Measurements from ENCODE around the gene NEMF. TPM values are rescaled to one million over a fixed set of nuclear protein-coding genes. Genes with fewer than 3 reads are reported as not detected.
"Not testable (repeated sequence)": the region's sequence is repeated elsewhere in the genome, so short reads cannot be mapped to it uniquely, and the experiment has no call there.

NEMF gene
- total RNA-seq, 1 experiment from 2014 or later = 68.1 TPM

DNA sequence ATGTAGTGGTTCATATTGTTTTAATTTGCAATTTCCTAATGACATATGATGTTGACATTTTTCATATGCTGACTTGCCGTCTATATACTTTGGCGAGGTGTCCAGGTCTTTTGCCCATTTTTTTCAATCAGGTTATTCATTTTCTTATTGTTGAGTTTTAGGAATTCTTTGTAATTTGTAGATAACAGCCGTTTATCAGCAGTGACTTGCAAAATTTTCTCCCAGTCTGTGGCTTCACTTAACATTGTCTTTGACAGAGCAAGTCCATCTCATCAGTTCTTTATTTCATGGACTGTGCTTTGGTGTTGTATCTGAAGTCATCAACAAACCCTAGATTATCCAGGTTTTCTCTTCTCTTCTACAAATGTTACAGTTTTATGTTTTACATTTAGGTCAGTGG, 97.2 kb downstream of the NEMF start:
- no peak for DNase-seq (ENCODE audit: low read depth)

DNA sequence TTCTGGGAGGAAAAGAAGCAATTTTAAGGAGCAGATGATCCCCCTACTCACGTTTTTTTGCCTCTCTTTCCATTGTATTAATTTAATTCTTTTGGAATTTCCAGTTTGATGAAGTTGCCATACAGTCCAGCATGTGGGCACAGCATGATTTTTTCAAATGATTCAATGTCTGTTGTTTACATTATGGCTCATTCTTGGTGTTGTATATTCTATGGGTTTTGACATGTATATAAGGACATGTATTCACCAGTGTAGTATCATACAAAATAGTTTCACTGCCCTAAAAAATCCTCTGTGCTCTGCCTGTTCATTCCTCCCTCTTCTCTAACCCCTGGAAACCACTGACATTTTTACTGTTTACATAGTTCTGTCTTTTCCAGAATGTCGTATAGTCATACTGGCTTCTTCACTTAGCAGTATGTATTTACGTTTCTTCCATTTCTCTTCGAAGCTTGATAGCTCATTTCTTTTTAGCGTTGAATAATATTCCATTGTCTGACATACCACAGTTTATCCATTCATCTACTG, 98.0 kb downstream of the NEMF start:
- DNase-seq (ENCODE audit: low read depth) = no peak

DNA sequence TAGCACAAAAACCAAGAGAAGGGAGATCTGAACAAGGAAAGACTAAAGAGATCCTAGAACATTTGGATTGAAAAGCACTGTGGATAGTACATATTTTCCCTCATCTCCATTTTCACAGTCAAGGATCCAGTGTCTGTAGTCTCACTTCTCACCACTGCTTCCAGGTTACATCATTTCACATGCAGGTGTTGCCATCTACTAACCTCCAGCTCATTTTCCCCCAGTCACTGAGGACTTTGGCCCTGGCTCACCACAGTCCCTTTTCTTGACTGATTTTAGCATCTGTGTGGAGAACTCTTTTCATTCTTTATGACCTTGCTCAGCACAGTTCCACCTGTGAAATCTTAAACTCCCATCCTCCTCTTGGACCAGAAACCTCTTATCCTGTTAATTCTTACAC, 106.1 kb downstream of the NEMF start:
- not testable (repeated sequence) for DNase-seq (ENCODE audit: low read depth)

DNA sequence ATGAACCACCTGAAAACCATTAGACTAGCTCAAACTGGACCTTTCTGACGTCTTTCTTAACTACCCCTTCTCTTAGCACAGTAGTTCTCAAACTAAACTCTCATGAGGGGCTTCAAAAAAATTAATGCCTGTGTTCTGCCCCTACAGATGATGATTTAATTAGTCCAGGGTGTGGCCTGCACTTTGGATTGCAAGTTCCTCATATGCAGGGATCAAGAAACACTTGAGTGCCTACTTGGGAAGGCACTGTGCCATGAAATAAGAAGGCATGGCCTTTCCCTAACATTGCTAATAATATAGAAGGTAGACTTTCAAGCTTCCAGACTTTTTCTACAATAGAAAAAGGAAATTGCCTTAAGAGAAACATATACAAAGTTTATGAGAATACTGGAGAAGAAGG, 107.4 kb downstream of the NEMF start:
- DNase-seq (ENCODE audit: low read depth) = no peak

DNA sequence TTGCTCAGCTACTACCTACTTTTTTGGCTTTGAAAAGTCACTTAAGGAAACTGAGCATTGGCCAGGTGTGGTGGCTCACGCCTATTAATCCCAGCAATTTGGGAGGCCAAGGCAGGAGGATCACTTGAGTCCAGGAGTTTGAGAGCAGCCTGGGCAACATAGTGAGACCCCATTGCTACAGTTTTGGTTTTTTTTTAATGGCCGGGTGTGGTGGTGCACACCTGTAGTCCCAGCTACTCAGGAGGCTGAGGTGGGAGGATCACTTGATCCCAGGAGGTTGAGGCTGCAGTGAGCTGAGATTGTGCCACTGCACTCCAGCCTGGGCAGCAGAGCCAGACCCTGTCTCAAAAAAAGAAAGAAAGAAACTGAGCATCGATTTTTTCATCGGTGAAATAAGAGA, 116.9 kb downstream of the NEMF start:
- not testable (repeated sequence) for DNase-seq (ENCODE audit: low read depth)

DNA sequence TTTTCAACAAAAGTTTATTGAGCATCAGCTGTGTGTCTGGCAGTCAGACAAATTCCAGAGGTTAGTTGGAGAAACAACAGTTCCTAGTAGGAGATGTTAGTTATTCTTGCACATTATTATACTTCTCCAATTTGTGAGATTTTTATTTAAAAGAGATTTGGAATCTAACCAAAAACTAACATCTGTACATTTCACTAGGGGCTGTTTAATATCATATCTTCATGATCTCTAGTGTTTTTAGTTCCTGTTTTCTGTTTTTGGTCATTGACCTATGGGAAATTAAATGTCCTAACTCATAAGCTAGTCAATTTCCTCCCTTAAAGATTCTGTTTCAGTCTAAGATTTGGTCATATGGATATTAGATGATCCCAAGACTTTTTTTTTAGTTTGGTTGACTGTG, 118.8 kb downstream of the NEMF start:
- DNase-seq (ENCODE audit: low read depth) = no peak

DNA sequence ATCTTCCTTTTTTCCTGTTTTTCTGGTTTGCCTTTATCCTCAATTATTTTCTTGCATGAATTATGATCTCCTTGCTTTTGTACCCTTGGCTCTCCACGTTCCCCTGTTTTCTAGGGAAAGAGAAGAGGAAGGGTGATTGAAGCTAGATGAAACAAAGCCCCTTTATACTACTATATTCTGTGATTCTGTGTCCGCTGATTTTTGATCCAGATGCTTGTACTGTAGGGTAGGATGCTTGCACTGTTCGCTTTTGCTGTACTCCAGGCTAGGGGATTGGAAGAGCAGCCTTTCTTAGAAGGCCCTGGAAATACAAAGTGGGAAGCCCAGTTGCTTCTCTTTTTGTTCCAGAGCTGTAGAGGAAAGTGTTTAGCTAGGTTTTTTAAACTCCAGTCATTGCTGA, 119.7 kb downstream of the NEMF start:
- DNase-seq (ENCODE audit: low read depth) = no peak

Other genes with a start within 250 kb of the NEMF start
- 257 and 377 TPM in 2 replicates for gene RPL36AL, start 232.2 kb downstream of the NEMF start, total RNA-seq (2014; rRNA removed; shearing (Covaris generic))
- 73.3 and 86.8 TPM in 2 replicates for gene MGAT2, start 232.0 kb downstream of the NEMF start, total RNA-seq (2014; rRNA removed; shearing (Covaris generic))
- 37.4 and 41.1 TPM in 2 replicates for gene DNAAF2, start 217.5 kb downstream of the NEMF start, total RNA-seq (2014; rRNA removed; shearing (Covaris generic))
- 47.0 and 60.2 TPM in 2 replicates for gene POLE2, start 164.6 kb downstream of the NEMF start, total RNA-seq (2014; rRNA removed; shearing (Covaris generic))
- gene KLHDC1, start 159.7 kb downstream of the NEMF start, total RNA-seq (2014; rRNA removed; shearing (Covaris generic)) = 0.33 and 0.51 TPM in 2 replicates
- 41.5 and 42.5 TPM in 2 replicates for gene KLHDC2, start 84.6 kb downstream of the NEMF start, total RNA-seq (2014; rRNA removed; shearing (Covaris generic))
- 53.5 and 63.9 TPM in 2 replicates for gene ARF6, start 40.3 kb upstream of the NEMF start, total RNA-seq (2014; rRNA removed; shearing (Covaris generic))